BE2C (cell line): ENCODE measurements around the gene C3orf52.

Experiments
- DNase-seq: peaks from one replicate; pipeline ENCODE4 v3.0.0-alpha.2; 2020
- H3K27me3 ChIP-seq: fragments of 250-450 bp; sonication (Bioruptor Pico); 2 replicates; pipeline ENCODE4 v1.5.1; 2020; ENCODE audit warnings: mild to moderate bottlenecking
- H3K36me3 ChIP-seq: fragments of 250-450 bp; sonication (Bioruptor Pico); 2 replicates; pipeline ENCODE4 v1.5.1; 2020; ENCODE audit warnings: mild to moderate bottlenecking
- H3K4me1 ChIP-seq: fragments of 250-450 bp; sonication (Bioruptor Pico); 2 replicates; pipeline ENCODE4 v1.5.1; 2020
- H3K4me3 ChIP-seq: 2 replicates; pipeline ENCODE4 v1.5.1; 2011; ENCODE audit warnings: low read depth, low read length
- H3K9me3 ChIP-seq: fragments of 250-450 bp; sonication (Bioruptor Pico); 2 replicates; pipeline ENCODE4 v1.5.1; 2020
- CTCF ChIP-seq: IDR thresholded peaks from 2 replicates; pipeline ENCODE4 v1.5.1; 2012; ENCODE audit warnings: mild to moderate bottlenecking, low read depth, low read length

The C3orf52 gene

GRCh38 chr3:112096176-112096575 lies 10.0 kb downstream of the C3orf52 start:
- H3K4me1 ChIP-seq = no peaks in the 10 kb centered on the region
- H3K4me3 ChIP-seq = no peak overlapping the region
- no peaks in the 10 kb centered on the region for H3K27me3 ChIP-seq
- no peak for DNase-seq
- H3K9me3 ChIP-seq = no peaks in the 10 kb centered on the region
- H3K36me3 ChIP-seq = no peaks in the 10 kb centered on the region
- no peak for TF ChIP-seq CTCF

GRCh38 chr3:112097378-112097777 lies 11.2 kb downstream of the C3orf52 start:
- Histone ChIP-seq H3K4me3 (no peak overlapping the region), H3K9me3 (no peaks in the 10 kb centered on the region), H3K4me1 (no peaks in the 10 kb centered on the region), H3K27me3 (no peaks in the 10 kb centered on the region), H3K36me3 (no peaks in the 10 kb centered on the region)
- DNase-seq = peak; percentile 13
- no peak for TF ChIP-seq CTCF

GRCh38 chr3:112101916-112102315 lies 15.7 kb downstream of the C3orf52 start:
- no peak for DNase-seq
- no peaks in the 10 kb centered on the region for H3K4me1 ChIP-seq
- TF ChIP-seq CTCF = no peak

GRCh38 chr3:112104774-112105173 lies 18.6 kb downstream of the C3orf52 start:
- H3K4me1 ChIP-seq = no peaks in the 10 kb centered on the region
- no peaks in the 10 kb centered on the region for H3K27me3 ChIP-seq
- no peak overlapping the region for H3K4me3 ChIP-seq
- DNase-seq = no peak
- H3K36me3 ChIP-seq = no peaks in the 10 kb centered on the region
- TF ChIP-seq CTCF = no peak
- H3K9me3 ChIP-seq = no peaks in the 10 kb centered on the region

More at GRCh38 chr3:112101916-112102315, 15.7 kb downstream of the C3orf52 start:
- no peaks in the 10 kb centered on the region for H3K27me3 ChIP-seq
- H3K9me3 ChIP-seq = no peaks in the 10 kb centered on the region
- H3K4me3 ChIP-seq = no peak overlapping the region
- H3K36me3 ChIP-seq = no peaks in the 10 kb centered on the region

- no peak for TF ChIP-seq CTCF
- no peak for DNase-seq
- no peaks in the 10 kb centered on the region for H3K36me3 ChIP-seq
- no peaks in the 10 kb centered on the region for H3K27me3 ChIP-seq
- no peak overlapping the region for H3K4me3 ChIP-seq
- H3K9me3 ChIP-seq = no peaks in the 10 kb centered on the region
- H3K4me1 ChIP-seq = no peaks in the 10 kb centered on the region
Observed at GRCh38 chr3:112109322-112109721, 23.1 kb downstream of the C3orf52 start.

- Histone ChIP-seq H3K36me3 (no peaks in the 10 kb centered on the region), H3K4me1 (no peaks in the 10 kb centered on the region), H3K4me3 (no peak overlapping the region), H3K27me3 (no peaks in the 10 kb centered on the region), H3K9me3 (no peaks in the 10 kb centered on the region)
- peak; percentile 66 for DNase-seq
- peak; percentile 96 for TF ChIP-seq CTCF
Observed at GRCh38 chr3:112111785-112112402, 25.7 kb downstream of the C3orf52 start.
